Breast epithelium (tissue), 4 donors: ENCODE data around the gene DMXL2. TPM values are rescaled to one million over a fixed set of nuclear protein-coding genes. Genes with fewer than 3 reads are reported as not detected.
A peak's percentile ranks its signal among the peaks of the same experiment; 100 is the strongest.

Experiments used
- DNase-seq, 2 donors: peaks; one replicate each; pipeline ENCODE4 v3.0.0-alpha.2; 2019; ENCODE audit warnings: low spot score in 2 of 2
- H3K27ac ChIP-seq, 2 donors: fragments of 200-600 bp; sonication (generic) in 1 of 2; one replicate each; pipeline ENCODE4 v1.5.1; 2016 to 2019; ENCODE audit warnings: mild to moderate bottlenecking in 1 of 2
- H3K27me3 ChIP-seq, 2 donors: fragments of 200-600 bp; sonication (generic) in 1 of 2; one replicate each; pipeline versions ENCODE4 v1.5.1 to v1.6.0; 2017 to 2019; ENCODE audit warnings: control low read depth in 1 of 2, mild to moderate bottlenecking in 1 of 2
- H3K36me3 ChIP-seq: fragments of 200-600 bp; one replicate; pipeline ENCODE4 v1.5.1; 2019
- H3K4me1 ChIP-seq, 2 donors: fragments of 200-600 bp; sonication (generic); one replicate each; pipeline ENCODE4 v1.5.1; 2016 to 2019; ENCODE audit warnings: control low read depth in 1 of 2
- H3K4me3 ChIP-seq, 3 donors: fragments of 200-600 bp; sonication (generic); 1 replicate in 2 of 3; 2 replicates in 1 of 3; pipeline ENCODE4 v1.5.1; 2016 to 2019; ENCODE audit warnings: mild to moderate bottlenecking in 3 of 3, moderate library complexity in 2 of 3
- H3K9me3 ChIP-seq, 2 donors: fragments of 200-600 bp; sonication (generic) in 1 of 2; one replicate each; pipeline ENCODE4 v1.5.1; 2016 to 2019; ENCODE audit warnings: control low read depth in 1 of 2
- CTCF ChIP-seq, 3 donors: fragments of 450-650 bp; IDR thresholded peaks; one replicate each; pipeline ENCODE4 v1.5.1; 2016 to 2017; ENCODE audit warnings: antibody characterized with exemption in 3 of 3, mild to moderate bottlenecking in 3 of 3, moderate library complexity in 3 of 3
- POLR2A ChIP-seq: fragments of 450-650 bp; IDR thresholded peaks from one replicate; pipeline ENCODE4 v1.6.1; 2016; ENCODE audit warnings: antibody characterized with exemption, mild to moderate bottlenecking, moderate library complexity
- POLR2AphosphoS5 ChIP-seq, 3 donors: sonication (generic); formaldehyde crosslinking; IDR thresholded peaks; one replicate each; pipeline ENCODE4 v1.6.1; 2017; ENCODE audit warnings: antibody characterized with exemption in 3 of 3
- intact Hi-C: fragments of 100-400 bp; cut with DNase I; formaldehyde crosslinking; loops from one replicate; pipeline ENCODE4 v1.15.1; 2023; ENCODE audit warnings: low total_unique reads
- total RNA-seq, 3 donors: library from RNA; depleted of rRNA; stranded (reverse); fragments of >200 nt; gene quantifications; one replicate each; pipeline ENCODE4 v1.1.0, GENCODE V29; 2016

DMXL2 gene
- total RNA-seq, 3 donors from 2014 or later = 28.5 to 73.9 (median 36.4) TPM

- Histone ChIP-seq H3K27me3 (no peaks in the 10 kb centered on the region), H3K4me1 (no peaks in the 10 kb centered on the region), H3K27ac (no peak overlapping the region), H3K4me3 (no peak overlapping the region), H3K36me3 (no peaks in the 10 kb centered on the region), H3K9me3 (no peaks in the 10 kb centered on the region)
- TF ChIP-seq POLR2A (no peak), CTCF (IDR thresholded peaks at IDR 0.05) (peak in 1 of 3 donors; percentile 5)
- intact Hi-C loops = no loop called here
- DNase-seq = no peak
Measured at GRCh38 chr15:51401872-51402517, 220.6 kb downstream of the DMXL2 start.

- H3K27me3 ChIP-seq = no peaks in the 10 kb centered on the region
- no peak for DNase-seq
- H3K9me3 ChIP-seq = no peaks in the 10 kb centered on the region
- TF ChIP-seq POLR2A = no peak
- TF ChIP-seq POLR2AphosphoS5 (IDR thresholded peaks at IDR 0.05) = no peak
- TF ChIP-seq CTCF (IDR thresholded peaks at IDR 0.05) = no peak
- intact Hi-C loops = no loop called here
- no peak overlapping the region for H3K4me3 ChIP-seq
- H3K36me3 ChIP-seq = no peaks in the 10 kb centered on the region
- no peaks in the 10 kb centered on the region for H3K4me1 ChIP-seq
- H3K27ac ChIP-seq = no peak overlapping the region
Measured at GRCh38 chr15:51401051-51401780, 221.4 kb downstream of the DMXL2 start.

- no peaks in the 10 kb centered on the region for H3K9me3 ChIP-seq
- no peaks in the 10 kb centered on the region for H3K4me1 ChIP-seq
- no peaks in the 10 kb centered on the region for H3K36me3 ChIP-seq
- H3K4me3 ChIP-seq = no peak overlapping the region
- no peak for TF ChIP-seq POLR2AphosphoS5 (IDR thresholded peaks at IDR 0.05)
- no peak for TF ChIP-seq CTCF (IDR thresholded peaks at IDR 0.05)
- no peak for TF ChIP-seq POLR2A
- H3K27ac ChIP-seq = no peak overlapping the region
- intact Hi-C loops = no loop called here
- H3K27me3 ChIP-seq = no peaks in the 10 kb centered on the region
- no peak for DNase-seq
Measured at GRCh38 chr15:51398626-51399025, 223.9 kb downstream of the DMXL2 start.

Other genes starting within 250 kb of the DMXL2 start
- gene SCG3, start 58.7 kb upstream of the DMXL2 start, total RNA-seq = under 1 TPM in 1 of 3 donors, not detected in 2; 0.33 TPM
- gene LYSMD2, start 114.9 kb upstream of the DMXL2 start, total RNA-seq = 10 to 100 TPM in 2 of 3 donors, 1 to 10 TPM in 1; 5.0 to 18.7 (median 15.8) TPM
- 10 to 100 TPM in 2 of 3 donors, 1 to 10 TPM in 1; 8.6 to 16.8 (median 11.5) TPM for gene TMOD2, start 128.8 kb upstream of the DMXL2 start, total RNA-seq
- 10 to 100 TPM; 24.9 to 31.4 (median 27.5) TPM for gene TMOD3, start 206.9 kb upstream of the DMXL2 start, total RNA-seq